GM15510 (cell line): Measurements from ENCODE around the gene RBCK1.

ENCODE experiments used
- POLR2A ChIP-seq: IDR thresholded peaks from 3 replicates; pipeline ENCODE4 v1.6.1; 2011; ENCODE audit warnings: borderline replicate concordance; ENCODE audit not compliant: insufficient read length; ENCODE audit errors: extremely low read depth

The RBCK1 gene

DNA sequence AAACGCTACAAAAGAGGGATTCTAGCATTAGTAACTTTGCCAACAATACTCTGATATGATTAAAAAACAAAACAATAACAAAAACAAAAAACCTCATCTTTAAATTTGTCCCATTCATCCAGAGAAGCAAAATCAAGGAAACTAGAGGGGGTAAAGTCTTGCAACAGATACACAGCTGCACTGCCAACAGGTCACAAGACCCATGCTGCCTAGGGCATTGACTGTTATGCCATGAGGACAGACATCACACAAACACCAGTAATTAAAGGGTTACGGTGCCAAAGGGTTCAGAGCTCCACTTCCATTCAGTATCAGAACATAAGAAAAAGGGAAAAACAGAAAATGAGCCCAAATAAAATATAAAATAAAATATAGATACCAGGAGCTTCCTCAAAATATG is 52.6 kb downstream of the RBCK1 start:
- no peak for TF ChIP-seq POLR2A

DNA sequence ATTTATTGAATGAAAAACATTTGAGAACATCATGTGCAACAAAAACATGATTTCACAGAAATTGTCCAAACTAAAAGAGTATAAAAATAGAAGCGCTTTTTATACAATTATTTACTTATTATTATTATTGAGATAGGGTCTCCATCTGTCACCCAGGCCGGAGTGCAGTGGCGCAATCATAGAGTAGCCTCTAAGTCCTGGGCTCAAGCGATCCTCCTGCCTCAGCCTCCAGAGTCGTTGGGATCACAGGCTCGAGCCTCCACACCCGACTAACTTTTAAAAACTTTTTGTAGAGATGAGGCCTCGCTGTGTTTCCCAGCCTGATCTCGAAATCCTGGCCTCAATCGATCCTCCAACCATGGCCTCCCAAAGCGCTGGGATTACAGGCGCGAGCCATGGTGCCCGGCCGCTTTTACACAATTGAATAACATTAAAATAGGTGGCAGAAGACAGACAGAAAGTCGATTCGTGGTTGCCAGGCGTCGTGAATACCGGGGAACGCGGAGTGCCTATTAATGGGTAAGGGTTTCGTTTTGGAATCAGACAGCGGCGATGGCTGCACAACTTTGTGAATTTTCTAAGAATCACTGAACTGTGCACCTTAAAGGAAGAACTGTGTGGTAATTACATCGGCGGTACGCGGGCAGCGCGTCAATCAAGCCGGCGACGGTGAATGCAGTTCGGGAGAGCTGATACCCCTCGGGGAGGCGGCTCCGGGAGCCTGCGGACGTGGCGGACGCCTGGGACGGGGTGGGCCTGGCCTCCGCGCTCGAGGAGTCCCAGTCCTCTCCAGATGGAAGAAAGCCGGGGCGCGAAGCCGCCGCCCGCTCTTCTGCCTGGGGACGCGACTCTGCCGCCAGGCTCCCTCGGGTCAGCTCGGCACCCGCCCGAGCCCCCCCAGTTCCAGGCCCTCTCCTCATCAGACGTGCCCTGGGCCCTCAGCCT is 53.4 kb downstream of the RBCK1 start:
- TF ChIP-seq POLR2A: no peak

DNA sequence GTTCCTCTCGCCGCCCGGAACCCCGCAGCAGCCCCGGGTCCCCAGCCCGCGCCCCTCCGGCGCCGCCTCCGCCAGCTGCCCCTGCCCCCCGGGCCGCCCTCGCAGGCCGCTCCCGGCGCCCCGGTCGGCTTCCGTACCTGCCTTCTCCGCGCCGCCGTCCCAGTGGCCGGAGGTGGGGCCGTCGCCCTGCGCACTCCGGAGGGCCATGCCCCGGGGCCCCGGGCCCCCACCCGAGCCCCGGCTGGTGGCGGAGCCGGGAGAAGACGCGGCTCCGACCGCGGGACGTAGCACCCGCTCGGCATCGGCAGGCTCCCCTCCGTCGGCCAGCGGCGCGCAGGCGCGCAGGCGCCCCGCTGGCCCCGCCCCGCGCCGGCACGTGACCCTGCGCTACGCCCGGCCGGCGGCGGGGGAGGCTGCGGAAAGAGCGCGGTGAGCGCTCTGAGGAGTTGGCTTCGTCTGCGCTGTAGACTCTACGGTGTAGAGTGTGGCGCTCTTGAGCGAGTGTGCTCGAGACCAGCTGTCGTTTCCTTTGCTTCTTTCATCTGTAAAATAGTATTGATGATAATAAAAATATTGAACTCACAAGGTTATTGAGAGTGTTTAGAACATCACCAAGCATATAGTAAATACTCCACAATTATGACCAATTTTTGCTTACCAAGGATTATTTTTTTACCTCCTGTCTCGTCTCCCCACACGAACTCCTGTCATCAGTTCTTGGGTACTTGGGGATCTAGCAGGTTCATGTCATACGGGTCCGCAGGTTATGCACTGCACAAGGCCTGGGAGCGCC is 54.3 kb downstream of the RBCK1 start, which contains the start of gene TBC1D20:
Gene TBC1D20 (minus strand): TSS at position 335 of the 793 bp plus-strand sequence. CDS start 128 bp downstream, at position 207.
- TF ChIP-seq POLR2A: peak; percentile 93

DNA sequence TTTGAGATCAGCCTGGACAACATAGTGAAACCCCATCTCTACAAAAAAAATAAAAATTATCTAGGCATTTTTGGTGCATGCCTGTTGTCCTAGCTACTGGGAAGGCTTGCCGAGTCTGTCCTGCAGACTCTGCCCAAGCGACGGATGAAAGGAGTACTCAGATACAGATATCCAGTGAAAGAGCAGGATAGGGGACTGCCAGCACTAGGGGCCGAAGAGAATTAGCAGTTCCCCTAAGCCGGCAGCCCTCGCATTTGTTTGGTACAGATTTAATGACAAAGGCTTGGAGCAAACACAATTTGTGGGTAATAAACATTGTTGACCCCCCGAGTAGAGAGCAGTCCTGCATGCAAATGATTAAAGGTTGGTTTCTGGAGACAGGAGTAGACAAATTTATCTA is 59.7 kb downstream of the RBCK1 start:
- TF ChIP-seq POLR2A: no peak

DNA sequence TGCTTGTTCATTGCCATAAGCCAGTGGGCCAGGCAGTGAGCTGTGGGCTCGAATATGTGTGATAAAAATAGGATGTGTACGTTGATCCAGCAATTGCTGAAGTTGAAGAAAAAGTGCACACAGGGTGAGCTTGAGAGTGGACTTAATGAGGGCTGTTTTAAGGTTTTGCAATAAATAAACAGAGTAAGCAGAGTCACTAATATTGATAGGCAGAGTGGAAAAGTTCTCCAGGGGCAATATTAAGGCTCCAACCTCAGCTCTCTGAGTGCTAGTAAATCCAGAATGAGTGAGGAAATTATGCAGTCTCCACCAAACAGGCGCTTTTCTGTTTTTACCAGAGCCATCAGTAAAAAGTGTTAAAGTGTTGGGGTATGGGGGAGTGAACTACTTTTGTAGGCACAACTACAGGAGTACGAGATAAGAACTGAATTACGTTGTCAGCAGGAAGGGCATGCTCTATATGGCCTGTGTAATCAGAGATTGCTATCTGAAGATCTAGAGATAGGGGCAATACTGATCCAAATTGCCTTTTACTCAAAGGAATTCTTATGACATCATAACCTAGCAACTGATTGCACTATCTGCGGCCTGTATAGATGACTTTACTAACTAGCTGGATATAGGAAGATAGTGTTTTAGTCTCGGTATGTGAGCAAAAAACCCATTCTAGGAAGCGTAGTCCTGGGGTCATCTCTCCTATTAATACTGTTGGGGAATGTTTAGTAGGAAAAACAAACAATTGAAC is 61.8 kb downstream of the RBCK1 start:
- no peak for TF ChIP-seq POLR2A

DNA sequence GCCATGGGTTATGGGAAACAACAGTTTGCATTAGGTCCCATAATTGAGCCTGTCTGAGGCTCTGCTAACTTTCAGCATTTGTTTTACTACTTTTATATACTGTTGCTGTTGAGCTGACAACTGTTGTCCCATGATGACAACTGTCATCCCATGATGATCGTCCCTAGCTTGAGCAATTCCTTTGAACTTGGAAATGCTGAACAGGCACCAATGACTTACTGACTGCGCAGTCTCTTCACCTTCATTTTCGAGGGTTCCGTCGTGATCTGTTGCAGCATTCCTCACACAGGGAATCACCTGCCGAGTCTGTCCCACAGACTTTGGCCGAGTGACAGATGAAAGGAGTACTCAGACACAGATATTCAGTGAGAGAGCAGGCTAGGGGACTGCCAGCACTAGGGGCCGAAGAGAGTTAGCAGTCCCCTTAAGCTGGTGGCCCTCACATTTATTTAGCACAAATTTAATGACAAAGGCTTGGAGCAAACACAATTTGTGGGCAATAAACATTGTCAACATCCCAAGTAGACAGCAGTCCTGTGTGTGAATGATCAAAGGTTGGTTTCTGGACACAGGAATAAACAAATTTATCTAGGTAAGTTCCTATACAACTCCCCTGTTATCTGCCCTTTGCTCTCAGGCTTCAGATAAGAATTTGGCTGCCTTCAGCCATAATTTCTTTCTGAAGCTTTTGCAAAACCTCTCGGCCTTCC is 64.2 kb downstream of the RBCK1 start:
- TF ChIP-seq POLR2A: no peak

DNA sequence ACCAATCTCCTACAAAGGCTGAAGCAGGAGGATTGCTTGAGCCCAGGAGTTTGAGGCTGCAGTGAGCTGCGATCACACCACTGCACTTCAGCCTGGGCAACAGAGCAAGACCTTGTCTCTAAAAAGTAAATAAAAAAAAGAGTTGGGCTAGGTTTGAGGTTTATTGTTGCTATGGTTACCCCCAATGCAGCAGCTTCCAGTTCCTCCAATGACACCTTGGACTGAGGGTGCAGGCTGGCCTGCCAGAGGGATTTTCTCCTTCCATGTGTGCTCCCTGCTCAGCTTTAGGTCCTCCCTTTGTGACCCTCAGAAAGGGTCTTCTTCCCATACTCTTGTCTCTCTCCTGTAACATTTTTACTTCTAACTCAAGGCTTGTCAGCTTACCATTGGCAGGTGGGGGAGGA is 64.8 kb downstream of the RBCK1 start:
- no peak for TF ChIP-seq POLR2A

DNA sequence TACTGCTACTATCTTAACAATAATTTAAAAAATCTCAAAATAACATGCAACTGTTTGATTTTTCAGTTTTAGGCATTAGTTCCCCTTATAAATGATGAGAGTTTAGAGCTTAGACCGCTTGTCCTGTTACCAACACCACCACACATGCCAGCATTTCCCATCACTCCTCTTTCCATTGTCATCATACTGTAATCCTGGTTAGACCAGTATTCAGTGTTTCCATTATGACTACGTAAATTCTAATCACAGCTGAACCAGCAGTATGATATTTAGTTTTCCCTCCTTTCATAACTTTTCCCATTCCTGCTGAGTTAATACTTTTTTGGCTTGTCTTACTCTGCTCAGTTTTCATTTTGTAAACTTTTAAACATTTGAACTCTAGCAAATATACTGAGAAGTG is 66.5 kb downstream of the RBCK1 start:
- TF ChIP-seq POLR2A: no peak

DNA sequence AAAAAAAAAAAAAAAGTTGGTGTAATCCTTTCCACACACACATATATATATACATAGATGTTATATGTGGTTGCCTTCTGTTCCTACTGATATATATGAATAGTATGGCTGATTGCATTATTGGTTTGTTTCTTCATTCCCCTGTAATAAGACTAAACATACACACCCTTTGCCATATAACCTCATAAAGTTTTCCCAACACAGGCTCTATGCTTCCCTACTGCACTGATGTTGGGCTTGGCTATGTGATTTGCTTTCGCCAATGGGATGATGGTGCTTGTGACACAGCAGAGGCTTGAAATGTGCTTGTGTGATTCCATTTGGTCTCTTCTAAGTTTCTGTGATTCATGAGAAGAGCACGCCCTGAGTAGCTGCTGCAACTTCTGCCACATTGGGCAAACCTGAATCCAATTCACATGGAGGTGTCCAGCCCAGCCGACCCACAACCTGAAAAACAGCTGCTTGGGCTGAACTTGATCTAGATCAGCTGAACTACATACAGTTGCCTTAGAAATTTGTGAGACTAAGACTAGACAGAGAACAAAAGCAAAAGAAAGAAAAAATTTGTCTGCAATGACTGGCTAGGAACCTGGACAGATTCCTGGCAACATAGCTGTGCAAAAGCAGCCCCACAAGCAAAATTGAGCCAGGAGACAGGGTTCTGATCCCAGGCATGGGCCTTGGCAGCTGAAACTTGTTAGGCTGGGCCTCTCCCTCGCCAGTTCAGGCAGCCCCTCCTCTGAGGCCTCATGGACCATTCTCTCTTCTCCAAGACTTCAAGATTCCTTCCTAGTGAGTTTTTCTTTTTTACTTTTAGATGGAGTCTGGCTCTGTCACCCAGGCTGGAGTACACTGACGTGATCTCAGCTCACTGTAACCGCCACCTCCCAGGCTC is 67.6 kb downstream of the RBCK1 start:
- no peak for TF ChIP-seq POLR2A

DNA sequence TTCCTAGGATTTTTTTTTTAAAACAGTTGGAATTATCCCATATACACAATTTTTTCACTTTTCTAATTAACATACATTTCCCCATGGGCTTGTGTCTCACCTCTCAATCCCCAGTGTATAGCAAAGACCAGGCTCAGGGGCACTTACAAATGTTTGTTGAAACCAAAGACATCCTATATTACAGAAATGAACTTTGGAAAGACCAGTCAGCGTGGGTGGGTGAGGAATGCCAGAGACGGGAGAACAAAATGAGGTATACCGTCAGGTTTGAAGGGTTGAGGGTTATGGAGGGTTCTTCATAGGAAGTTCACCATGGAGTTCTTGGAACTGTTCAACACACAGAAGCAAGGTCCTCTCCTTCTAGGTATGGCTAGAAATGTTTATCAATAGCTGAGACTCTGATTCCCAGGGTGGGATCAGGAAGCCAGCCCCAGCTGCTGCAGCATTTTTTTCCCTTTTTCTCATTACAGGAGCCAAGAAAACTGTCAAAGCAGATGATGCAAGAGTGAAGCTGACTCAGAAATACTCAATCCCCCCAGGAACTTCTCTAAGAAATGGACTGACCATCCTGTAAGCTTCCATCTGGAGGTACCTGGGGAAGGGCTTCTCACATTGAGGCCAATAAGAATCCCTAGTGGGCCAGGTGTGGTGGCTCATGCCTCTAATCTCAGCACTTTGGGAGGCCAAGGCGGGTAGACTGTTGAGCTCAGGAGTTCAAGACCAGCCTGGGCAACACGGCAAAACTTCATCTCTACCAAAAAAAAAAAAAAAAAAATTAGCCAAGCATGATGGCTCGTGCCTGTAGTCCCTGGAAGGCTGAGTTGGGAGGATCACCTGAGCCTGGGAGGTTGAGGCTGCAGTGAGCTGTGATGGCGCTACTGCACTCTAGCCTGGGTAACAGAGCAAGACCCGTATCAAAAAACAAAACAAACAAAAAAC is 70.2 kb downstream of the RBCK1 start:
- TF ChIP-seq POLR2A: no peak

DNA sequence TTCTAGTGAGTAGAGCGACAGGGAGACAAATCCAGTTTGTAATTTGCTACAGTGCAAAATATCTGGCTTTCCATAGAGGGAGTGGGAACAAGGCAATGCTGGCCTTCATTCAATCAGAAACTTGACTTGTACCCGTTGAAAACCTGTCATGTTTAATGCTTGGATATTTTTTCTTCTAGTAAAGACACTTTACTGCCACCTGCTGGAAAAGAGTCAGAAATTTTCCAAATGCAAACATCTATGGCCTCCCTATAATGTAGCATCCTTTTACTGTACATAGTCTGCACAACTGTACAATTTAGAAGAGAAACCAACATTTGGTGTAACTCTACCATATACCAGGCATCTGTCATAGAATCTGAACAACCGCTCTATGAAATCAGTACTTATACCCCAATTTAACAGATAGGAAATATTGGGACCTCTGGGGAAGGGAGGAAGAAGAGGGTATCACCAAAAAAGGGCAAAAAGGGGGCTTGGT is 70.9 kb downstream of the RBCK1 start:
- TF ChIP-seq POLR2A: no peak

DNA sequence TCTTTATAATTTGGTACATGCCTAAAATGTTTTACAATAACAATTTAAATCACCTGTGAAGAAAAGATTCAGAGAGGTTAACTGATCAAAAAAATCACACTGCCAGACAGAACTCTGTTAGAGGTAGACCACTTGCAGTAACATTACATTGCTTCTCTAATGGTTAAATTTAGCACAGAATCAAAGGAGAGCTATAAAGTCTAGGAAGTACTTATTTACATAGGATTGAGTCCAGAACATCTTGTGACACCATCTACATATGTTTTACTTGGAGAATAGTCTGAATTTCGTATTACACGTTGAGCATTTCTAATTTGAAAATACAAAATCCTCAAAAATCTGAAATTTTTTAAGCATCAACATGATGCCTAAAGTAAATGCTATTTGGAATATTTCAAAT is 71.4 kb downstream of the RBCK1 start:
- TF ChIP-seq POLR2A: no peak
